AG09309 (cell line): Measurements from ENCODE around the gene TMEM14A.
A peak's percentile ranks its signal among the peaks of the same experiment; 100 is the strongest.

Experiments used
- DNase-seq: peaks from one replicate; pipeline ENCODE4 v3.0.0-alpha.2; 2010; ENCODE audit warnings: low read depth
- H3K4me3 ChIP-seq: 2 replicates; pipeline ENCODE4 v1.5.1; 2011; ENCODE audit warnings: mild to moderate bottlenecking, low read depth, low read length, moderate library complexity; ENCODE audit not compliant: control insufficient read depth
- TF ChIP-seq, protein P1 (sequence below): IDR thresholded peaks from 2 replicates; pipeline ENCODE4 v1.5.1; 2011; ENCODE audit warnings: mild to moderate bottlenecking, low read depth, low read length, inconsistent platforms; ENCODE audit not compliant: insufficient read depth, control insufficient read depth; ENCODE audit errors: missing control alignments

Gene TMEM14A

GRCh38 chr6:52663936-52664185 is 7.1 kb upstream of the TMEM14A start:
- DNase-seq, result no peak
- H3K4me3 ChIP-seq, result peak overlapping the region; percentile 78
- TF ChIP-seq, protein P1, sequence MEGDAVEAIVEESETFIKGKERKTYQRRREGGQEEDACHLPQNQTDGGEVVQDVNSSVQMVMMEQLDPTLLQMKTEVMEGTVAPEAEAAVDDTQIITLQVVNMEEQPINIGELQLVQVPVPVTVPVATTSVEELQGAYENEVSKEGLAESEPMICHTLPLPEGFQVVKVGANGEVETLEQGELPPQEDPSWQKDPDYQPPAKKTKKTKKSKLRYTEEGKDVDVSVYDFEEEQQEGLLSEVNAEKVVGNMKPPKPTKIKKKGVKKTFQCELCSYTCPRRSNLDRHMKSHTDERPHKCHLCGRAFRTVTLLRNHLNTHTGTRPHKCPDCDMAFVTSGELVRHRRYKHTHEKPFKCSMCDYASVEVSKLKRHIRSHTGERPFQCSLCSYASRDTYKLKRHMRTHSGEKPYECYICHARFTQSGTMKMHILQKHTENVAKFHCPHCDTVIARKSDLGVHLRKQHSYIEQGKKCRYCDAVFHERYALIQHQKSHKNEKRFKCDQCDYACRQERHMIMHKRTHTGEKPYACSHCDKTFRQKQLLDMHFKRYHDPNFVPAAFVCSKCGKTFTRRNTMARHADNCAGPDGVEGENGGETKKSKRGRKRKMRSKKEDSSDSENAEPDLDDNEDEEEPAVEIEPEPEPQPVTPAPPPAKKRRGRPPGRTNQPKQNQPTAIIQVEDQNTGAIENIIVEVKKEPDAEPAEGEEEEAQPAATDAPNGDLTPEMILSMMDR, result no peak

GRCh38 chr6:52664186-52664990 is 6.5 kb upstream of the TMEM14A start:
- peak; percentile 75 for DNase-seq
- TF ChIP-seq, protein P1, result no peak
- peak overlapping the region; percentile 78 for H3K4me3 ChIP-seq

GRCh38 chr6:52664991-52665686 is 5.8 kb upstream of the TMEM14A start:
- peak overlapping the region; percentile 78 for H3K4me3 ChIP-seq
- TF ChIP-seq, protein P1, result no peak
- DNase-seq, result no peak

DNA sequence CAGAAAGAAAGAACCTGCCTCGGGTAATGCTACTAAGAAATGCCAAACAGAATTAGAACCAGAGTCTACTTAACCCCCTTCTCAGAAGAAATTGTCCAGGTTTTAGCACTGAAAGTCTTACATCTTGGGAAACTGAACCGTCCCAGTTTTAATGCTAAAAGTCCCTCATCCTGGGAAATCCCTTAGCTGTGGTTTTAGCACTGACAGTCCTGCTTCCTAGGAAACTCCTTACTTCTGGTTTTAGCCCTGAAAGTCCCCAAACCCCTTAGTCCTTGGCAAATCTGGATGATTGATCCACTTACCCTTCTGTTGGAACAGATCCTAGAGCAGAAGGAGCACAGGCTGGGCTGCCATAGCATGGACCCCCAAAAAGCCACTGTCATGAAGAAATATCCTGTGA is 4.8 kb upstream of the TMEM14A start:
- DNase-seq, result no peak
- TF ChIP-seq, protein P1, result no peak
- H3K4me3 ChIP-seq, result no peak overlapping the region; the same call in 1 of the 2 replicates

DNA sequence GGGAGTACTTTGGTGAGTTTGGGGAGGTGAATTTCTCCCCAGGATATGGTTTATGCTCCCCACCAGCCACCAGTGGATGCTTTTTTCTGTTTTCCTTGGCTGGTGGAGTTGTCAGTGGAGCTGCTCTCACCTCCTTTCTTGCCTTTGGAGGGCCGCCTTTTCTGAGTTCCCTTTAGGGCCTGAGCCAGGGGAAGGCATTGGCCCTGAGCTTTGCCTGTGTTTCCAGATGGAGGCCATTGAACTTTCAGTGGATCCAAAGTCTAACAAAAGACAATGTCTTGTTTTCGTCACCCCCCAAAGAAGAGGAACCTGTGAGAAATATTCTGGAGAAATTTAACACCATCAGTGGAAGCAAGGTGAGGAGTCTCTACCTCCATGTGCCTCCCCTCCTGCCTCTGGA is 4.4 kb upstream of the TMEM14A start:
- TF ChIP-seq, protein P1, result no peak
- no peak for DNase-seq
- H3K4me3 ChIP-seq, result no peak overlapping the region

DNA sequence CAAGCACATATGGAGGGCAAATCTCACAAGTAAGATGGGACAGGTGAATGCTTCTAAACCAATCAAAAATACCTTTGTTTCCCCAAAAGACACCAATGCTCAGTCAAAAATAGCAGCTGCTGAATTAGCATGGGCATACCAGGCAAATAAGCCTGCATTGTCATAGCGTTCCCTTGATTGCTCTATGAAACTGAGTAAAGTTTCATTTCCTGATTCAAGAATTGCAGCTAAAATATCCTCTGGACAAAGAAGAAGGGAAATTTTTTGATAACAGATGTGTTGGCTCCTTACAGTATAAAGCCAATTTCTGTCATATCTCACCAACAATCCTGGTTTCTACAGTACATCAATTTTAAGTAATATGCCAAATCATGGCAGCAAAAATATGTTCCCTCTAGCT is 3.3 kb upstream of the TMEM14A start:
- TF ChIP-seq, protein P1, result no peak
- no peak for DNase-seq

More for the DNA sequence above, 3.3 kb upstream of the TMEM14A start:
- no peak overlapping the region for H3K4me3 ChIP-seq
